Lung (tissue), 12 donors: ENCODE results near the gene RALGAPA1. TPM values are rescaled to one million over a fixed set of nuclear protein-coding genes. Genes with fewer than 3 reads are reported as not detected.

ENCODE experiments used
- ATAC-seq: fragments of 200-7000 bp; cut with Tn5 transposase; one replicate; pipeline ENCODE4 v1.9.1; 2020; ENCODE audit warnings: moderate number of reproducible peaks; ENCODE audit not compliant: insufficient read depth, low FRiP score
- DNase-seq, 3 donors: peaks; one replicate each; pipeline ENCODE4 v3.0.0-alpha.2; 2013 to 2017
- H3K27ac ChIP-seq, 2 donors: one replicate each; pipeline ENCODE4 v1.5.1; 2013; ENCODE audit warnings: mild to moderate bottlenecking in 2 of 2, moderate library complexity in 2 of 2, control low read depth in 1 of 2, inconsistent platforms in 1 of 2, low read depth in 1 of 2, low read length in 1 of 2
- H3K27me3 ChIP-seq, 3 donors: one replicate each; pipeline ENCODE4 v1.5.1; 2013; ENCODE audit warnings: low read length in 2 of 3; ENCODE audit not compliant: control insufficient read depth in 3 of 3, insufficient read depth in 3 of 3
- H3K36me3 ChIP-seq, 4 donors: one replicate each; pipeline ENCODE4 v1.5.1; 2013; ENCODE audit warnings: low read length in 4 of 4, mild to moderate bottlenecking in 1 of 4, moderate library complexity in 1 of 4; ENCODE audit not compliant: control insufficient read depth in 4 of 4, insufficient read depth in 4 of 4
- H3K4me1 ChIP-seq, 5 donors: one replicate each; pipeline ENCODE4 v1.5.1; 2013; ENCODE audit warnings: low read length in 5 of 5, mild to moderate bottlenecking in 2 of 5, moderate library complexity in 1 of 5; ENCODE audit not compliant: control insufficient read depth in 5 of 5, insufficient read depth in 5 of 5
- H3K4me3 ChIP-seq: one replicate; pipeline ENCODE4 v1.5.1; 2013; ENCODE audit warnings: mild to moderate bottlenecking, control low read depth, moderate library complexity
- H3K9ac ChIP-seq, 2 donors: one replicate each; pipeline ENCODE4 v1.5.1; 2013; ENCODE audit warnings: low read length in 2 of 2, control low read depth in 1 of 2; ENCODE audit not compliant: insufficient read depth in 1 of 2
- H3K9me3 ChIP-seq, 4 donors: one replicate each; pipeline ENCODE4 v1.5.1; 2013; ENCODE audit warnings: low read length in 3 of 4, mild to moderate bottlenecking in 1 of 4, moderate library complexity in 1 of 4; ENCODE audit not compliant: control insufficient read depth in 4 of 4, insufficient read depth in 3 of 4
- WGBS, 2 donors: extraction: QIAGEN DNeasy Blood & Tissue Kit; methylation state at CpG; one replicate each; pipeline ENCODE4 v1.1.7; 2013; 5-methylcytosine and 5-hydroxymethylcytosine counted together
- polyA plus RNA-seq, 2 donors: library from polyadenylated mRNA; stranded (reverse); fragments of 200-250 nt; gene quantifications; one replicate each; pipeline ENCODE4 v1.2.1, GENCODE V29; 2013
- total RNA-seq, 2 donors: library from RNA; depleted of rRNA in 1 of 2; stranded (reverse); fragments of >200 nt in 1 of 2; gene quantifications; one replicate each; pipeline ENCODE4 v1.2.1, GENCODE V29; 2014 to 2021
- TF ChIP-seq, protein P1 (sequence below): IDR thresholded peaks from 2 replicates; pipeline ENCODE4 v1.5.1; 2012; ENCODE audit warnings: mild to moderate bottlenecking; ENCODE audit errors: control extremely low read depth, extremely low read depth
- donor health status: control.
- donor health status: control.
- donor health status: Bipolar disorder and iron deficiency.
- donor health status: healthy.
- donor health status: DM: yes; HTN: yes; CAD: no.

The RALGAPA1 gene
- total and polyA plus RNA-seq, 4 donors: 9.4 to 188 (median 44.9) TPM

DNA sequence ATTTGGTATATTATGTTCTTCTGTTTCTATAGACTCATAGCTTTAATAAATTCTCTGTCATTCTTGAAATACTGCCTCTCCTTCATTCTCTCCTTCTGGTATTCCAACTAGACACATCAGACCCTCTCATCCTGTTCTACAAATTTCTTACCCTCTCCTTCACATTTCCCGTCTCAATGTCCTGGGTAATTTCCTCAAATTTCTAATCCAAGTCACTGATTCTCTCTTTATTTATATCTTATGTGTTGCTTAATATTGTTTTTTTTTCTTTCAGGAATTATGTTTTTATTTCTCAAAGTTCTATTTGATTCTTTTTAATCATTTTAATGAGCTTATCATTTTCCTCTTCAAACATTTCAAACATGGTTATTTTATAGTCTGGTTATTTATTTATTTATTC, 94.0 kb downstream of the RALGAPA1 start:
- TF ChIP-seq, protein P1, sequence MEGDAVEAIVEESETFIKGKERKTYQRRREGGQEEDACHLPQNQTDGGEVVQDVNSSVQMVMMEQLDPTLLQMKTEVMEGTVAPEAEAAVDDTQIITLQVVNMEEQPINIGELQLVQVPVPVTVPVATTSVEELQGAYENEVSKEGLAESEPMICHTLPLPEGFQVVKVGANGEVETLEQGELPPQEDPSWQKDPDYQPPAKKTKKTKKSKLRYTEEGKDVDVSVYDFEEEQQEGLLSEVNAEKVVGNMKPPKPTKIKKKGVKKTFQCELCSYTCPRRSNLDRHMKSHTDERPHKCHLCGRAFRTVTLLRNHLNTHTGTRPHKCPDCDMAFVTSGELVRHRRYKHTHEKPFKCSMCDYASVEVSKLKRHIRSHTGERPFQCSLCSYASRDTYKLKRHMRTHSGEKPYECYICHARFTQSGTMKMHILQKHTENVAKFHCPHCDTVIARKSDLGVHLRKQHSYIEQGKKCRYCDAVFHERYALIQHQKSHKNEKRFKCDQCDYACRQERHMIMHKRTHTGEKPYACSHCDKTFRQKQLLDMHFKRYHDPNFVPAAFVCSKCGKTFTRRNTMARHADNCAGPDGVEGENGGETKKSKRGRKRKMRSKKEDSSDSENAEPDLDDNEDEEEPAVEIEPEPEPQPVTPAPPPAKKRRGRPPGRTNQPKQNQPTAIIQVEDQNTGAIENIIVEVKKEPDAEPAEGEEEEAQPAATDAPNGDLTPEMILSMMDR: no peak
- DNase-seq (no peak), ATAC-seq (no peak)
- Histone ChIP-seq H3K4me3 (no peak overlapping the region), H3K9ac (no peak overlapping the region), H3K27ac (no peak overlapping the region), H3K9me3 (peaks cover 0 to 2% (median 0%) of the 10 kb centered on the region in 4 donors), H3K4me1 (no peaks in the 10 kb centered on the region), H3K27me3 (no peaks in the 10 kb centered on the region), H3K36me3 (peaks cover 5 to 23% (median 13%) of the 10 kb centered on the region in 4 donors)
- 94 to 100% methylated on average over 1 of the region's 1 CpG for WGBS, 2 donors

- DNase-seq (no peak), ATAC-seq (no peak)
- Histone ChIP-seq H3K36me3 (peaks cover 4 to 20% (median 12%) of the 10 kb centered on the region in 4 donors), H3K27me3 (no peaks in the 10 kb centered on the region), H3K9ac (no peak overlapping the region), H3K9me3 (peaks cover 0 to 2% (median 0%) of the 10 kb centered on the region in 4 donors), H3K4me1 (no peaks in the 10 kb centered on the region), H3K27ac (no peak overlapping the region), H3K4me3 (no peak overlapping the region)
- TF ChIP-seq, protein P1: no peak
- WGBS, 2 donors: 90 to 93% methylated on average over 3 of the region's 3 CpGs
These were observed 96.6 kb downstream of the RALGAPA1 start for GRCh38 chr14:35712466-35712865.

DNA sequence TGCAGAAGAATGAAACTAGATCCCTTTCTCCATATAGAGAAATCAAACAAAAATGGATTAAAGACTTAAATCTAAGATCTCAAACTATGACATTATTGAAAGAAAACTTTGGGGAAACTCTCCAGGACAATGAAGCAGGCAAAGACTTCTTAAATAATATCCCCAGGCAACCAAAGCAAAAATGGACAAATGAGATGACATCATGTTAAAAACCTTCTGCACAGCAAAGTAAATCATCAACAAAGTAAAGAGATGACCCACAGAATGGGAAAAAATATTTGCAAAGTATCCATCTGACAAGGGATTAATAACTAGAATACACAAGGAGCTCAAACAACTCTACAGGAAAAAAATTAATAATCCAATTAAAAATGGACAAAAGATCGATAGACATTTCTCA, 101.0 kb downstream of the RALGAPA1 start:
- Histone ChIP-seq H3K4me1 (no peaks in the 10 kb centered on the region), H3K27me3 (no peaks in the 10 kb centered on the region), H3K9ac (no peak overlapping the region), H3K27ac (no peak overlapping the region), H3K36me3 (peaks cover 0 to 22% (median 10%) of the 10 kb centered on the region in 4 donors), H3K9me3 (no peaks in the 10 kb centered on the region), H3K4me3 (no peak overlapping the region)
- DNase-seq: no peak
- WGBS, 2 donors: 97 to 99% methylated on average over 1 of the region's 1 CpG
- ATAC-seq: no peak
- TF ChIP-seq, protein P1: no peak

DNA sequence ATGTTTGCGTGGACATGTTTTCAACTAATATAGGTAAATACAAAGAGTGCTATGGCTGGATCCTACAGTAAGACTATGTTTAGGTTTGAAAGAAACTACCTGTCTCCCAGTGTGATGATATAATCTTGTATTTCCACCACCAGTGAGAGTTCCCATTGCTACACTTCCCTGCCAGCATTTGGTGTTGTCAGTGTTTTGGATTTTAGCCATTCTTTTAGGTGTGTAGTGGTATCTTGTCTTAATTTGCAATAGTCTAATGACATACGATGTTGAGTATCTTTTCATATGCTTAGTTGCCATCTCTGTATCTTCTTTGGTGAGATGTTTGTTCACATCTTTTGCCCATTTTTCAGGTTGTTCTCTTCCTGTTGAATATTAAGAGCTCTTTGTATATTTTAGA, 103.5 kb downstream of the RALGAPA1 start:
- WGBS, 2 donors: 100% methylated on average over 2 of the region's 2 CpGs
- no peak for ATAC-seq
- Histone ChIP-seq H3K9ac (no peak overlapping the region), H3K36me3 (peaks cover 0 to 16% (median 8%) of the 10 kb centered on the region in 4 donors), H3K4me3 (no peak overlapping the region), H3K9me3 (no peaks in the 10 kb centered on the region), H3K4me1 (peaks cover 0 to 1% (median 0%) of the 10 kb centered on the region in 5 donors), H3K27ac (no peak overlapping the region), H3K27me3 (no peaks in the 10 kb centered on the region)
- DNase-seq: no peak
- TF ChIP-seq, protein P1: no peak
